AG10803 (cell line): ENCODE measurements around the gene ALKBH1.
"Not testable (repeated sequence)": the region's sequence is repeated elsewhere in the genome, so short reads cannot be mapped to it uniquely, and the experiment has no call there.

ENCODE experiments used
- DNase-seq: peaks from one replicate; pipeline ENCODE4 v3.0.0; 2010; ENCODE audit warnings: low read depth
- H3K4me3 ChIP-seq: 2 replicates; pipeline ENCODE4 v1.5.1; 2011; ENCODE audit warnings: mild to moderate bottlenecking, low read length, control low read depth
- TF ChIP-seq, protein P1 (sequence below): conservative IDR thresholded peaks from 2 replicates; pipeline ENCODE4 v1.5.1; 2011; ENCODE audit warnings: mild to moderate bottlenecking, low read length, control low read depth, inconsistent platforms

Gene ALKBH1, protein sequence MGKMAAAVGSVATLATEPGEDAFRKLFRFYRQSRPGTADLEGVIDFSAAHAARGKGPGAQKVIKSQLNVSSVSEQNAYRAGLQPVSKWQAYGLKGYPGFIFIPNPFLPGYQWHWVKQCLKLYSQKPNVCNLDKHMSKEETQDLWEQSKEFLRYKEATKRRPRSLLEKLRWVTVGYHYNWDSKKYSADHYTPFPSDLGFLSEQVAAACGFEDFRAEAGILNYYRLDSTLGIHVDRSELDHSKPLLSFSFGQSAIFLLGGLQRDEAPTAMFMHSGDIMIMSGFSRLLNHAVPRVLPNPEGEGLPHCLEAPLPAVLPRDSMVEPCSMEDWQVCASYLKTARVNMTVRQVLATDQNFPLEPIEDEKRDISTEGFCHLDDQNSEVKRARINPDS

GRCh38 chr14:77707724-77708408 is at the start of gene ALKBH1, which contains the start of gene SLIRP:
ALKBH1 (minus strand) TSS chr14:77708023; CDS start chr14:77708004, 19 bp downstream.
SLIRP (plus strand) TSS chr14:77708103; CDS start chr14:77708112, 9 bp downstream.
- peak; percentile 74 for DNase-seq
- TF ChIP-seq, protein P1, sequence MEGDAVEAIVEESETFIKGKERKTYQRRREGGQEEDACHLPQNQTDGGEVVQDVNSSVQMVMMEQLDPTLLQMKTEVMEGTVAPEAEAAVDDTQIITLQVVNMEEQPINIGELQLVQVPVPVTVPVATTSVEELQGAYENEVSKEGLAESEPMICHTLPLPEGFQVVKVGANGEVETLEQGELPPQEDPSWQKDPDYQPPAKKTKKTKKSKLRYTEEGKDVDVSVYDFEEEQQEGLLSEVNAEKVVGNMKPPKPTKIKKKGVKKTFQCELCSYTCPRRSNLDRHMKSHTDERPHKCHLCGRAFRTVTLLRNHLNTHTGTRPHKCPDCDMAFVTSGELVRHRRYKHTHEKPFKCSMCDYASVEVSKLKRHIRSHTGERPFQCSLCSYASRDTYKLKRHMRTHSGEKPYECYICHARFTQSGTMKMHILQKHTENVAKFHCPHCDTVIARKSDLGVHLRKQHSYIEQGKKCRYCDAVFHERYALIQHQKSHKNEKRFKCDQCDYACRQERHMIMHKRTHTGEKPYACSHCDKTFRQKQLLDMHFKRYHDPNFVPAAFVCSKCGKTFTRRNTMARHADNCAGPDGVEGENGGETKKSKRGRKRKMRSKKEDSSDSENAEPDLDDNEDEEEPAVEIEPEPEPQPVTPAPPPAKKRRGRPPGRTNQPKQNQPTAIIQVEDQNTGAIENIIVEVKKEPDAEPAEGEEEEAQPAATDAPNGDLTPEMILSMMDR, result no peak

DNA sequence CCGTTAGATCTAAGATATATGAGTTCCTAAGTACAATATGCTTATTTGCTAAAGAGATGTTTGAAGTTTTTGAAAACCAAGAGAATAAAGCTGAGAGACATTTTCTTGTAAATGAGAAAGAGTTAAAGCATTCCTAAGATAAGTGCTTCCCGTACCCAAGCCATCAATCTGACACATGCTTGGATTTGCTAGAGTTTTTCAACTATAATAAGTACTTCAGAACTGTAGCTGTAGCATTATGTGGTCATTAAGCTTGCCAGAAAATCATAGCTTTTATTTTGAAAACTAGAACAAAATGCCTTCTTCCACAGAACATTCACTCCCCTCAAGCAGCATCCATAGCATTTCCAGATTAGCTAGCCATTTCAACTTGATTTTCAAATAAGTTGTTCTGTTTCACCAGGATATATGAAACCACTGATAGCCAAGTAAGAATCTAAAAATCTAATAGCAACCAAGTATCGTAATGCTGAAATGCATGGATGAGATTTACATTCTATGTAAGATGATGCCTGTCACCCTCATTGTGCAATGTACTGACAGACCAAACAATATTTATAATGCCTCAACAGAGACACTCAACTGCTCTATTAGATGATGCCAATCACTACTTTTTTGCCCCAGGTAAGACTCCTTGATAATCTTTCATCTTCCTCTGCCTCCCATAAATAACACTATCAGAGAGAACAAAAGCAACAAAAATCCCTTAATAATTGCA is 45.1 kb upstream of the ALKBH1 start:
- no peak overlapping the region for H3K4me3 ChIP-seq
- TF ChIP-seq, protein P1, result no peak
- peak; percentile 2 for DNase-seq

More at GRCh38 chr14:77707724-77708408, at the start of gene ALKBH1, which contains the start of gene SLIRP:
- peak within 1 kb of the TSS; percentile 96 for H3K4me3 ChIP-seq

DNA sequence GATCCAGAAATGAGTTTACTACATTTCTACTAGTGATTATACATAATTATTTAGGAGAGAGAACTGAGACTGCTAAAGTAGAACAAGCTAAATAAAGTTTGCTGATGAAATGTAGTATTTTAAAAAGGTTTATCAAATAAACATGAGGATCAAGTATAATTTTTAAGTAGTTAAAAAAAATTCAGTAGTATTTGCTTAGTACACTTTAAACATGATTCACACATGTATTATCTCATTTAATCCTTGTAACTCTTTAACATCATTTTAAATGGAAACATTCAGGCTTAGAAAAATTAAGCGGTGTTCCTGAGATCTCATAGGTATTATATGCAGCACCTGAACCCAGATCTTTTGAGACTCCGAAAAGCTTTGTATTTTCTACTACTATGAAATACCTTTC is 44.4 kb upstream of the ALKBH1 start:
- TF ChIP-seq, protein P1, result no peak
- H3K4me3 ChIP-seq, result no peak overlapping the region
- no peak for DNase-seq

GRCh38 chr14:77747425-77747824 is 39.6 kb upstream of the ALKBH1 start:
- not testable (repeated sequence) for DNase-seq, H3K4me3 ChIP-seq

- no peak for DNase-seq
- H3K4me3 ChIP-seq, result no peak overlapping the region
- TF ChIP-seq, protein P1, result no peak
These were observed 38.4 kb upstream of the ALKBH1 start for GRCh38 chr14:77746064-77746702.

DNA sequence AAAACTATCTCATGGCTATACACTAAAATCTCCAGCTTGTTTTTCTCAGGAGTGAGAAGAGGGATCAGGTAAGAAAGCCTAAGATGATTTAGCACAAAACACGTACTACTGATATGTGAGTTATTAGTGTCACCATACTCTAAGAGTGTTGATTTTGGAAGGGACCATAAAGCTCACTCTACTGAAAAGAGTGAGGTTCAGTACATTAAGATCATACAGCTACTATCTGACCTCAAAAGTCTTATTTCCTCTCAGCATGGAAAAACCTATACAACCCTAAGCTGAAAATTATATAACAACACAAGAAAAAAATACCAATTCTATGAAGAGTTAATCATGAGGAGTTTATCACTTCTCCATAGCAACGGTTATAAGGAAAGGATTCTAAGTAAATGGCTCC is 33.6 kb upstream of the ALKBH1 start:
- TF ChIP-seq, protein P1, result no peak
- DNase-seq, result no peak
- H3K4me3 ChIP-seq, result no peak overlapping the region
